Parathyroid adenoma (tissue), 2 donors: ENCODE results near the gene RFX2.

Experiments used
- H2AFZ ChIP-seq: fragments of 300-600 bp; sonication (generic); one replicate; pipeline ENCODE4 v1.7.0; 2017; ENCODE audit warnings: antibody characterized with exemption, mild to moderate bottlenecking
- H3K27ac ChIP-seq: fragments of 300-600 bp; sonication (generic); one replicate; pipeline ENCODE4 v1.7.0; 2017
- H3K27me3 ChIP-seq: fragments of 300-600 bp; sonication (generic); one replicate; pipeline ENCODE4 v1.7.0; 2017; ENCODE audit warnings: low read length; ENCODE audit not compliant: control insufficient read depth, insufficient read depth
- H3K36me3 ChIP-seq: fragments of 300-600 bp; sonication (generic); one replicate; pipeline ENCODE4 v1.7.0; 2017; ENCODE audit warnings: low read length; ENCODE audit not compliant: control insufficient read depth, insufficient read depth
- H3K4me1 ChIP-seq: fragments of 300-600 bp; sonication (generic); one replicate; pipeline ENCODE4 v1.7.0; 2017; ENCODE audit warnings: control low read depth
- H3K4me2 ChIP-seq: fragments of 300-600 bp; sonication (generic); one replicate; pipeline ENCODE4 v1.7.0; 2017; ENCODE audit warnings: low read length
- H3K4me3 ChIP-seq: fragments of 300-600 bp; sonication (generic); one replicate; pipeline ENCODE4 v1.7.0; 2017; ENCODE audit warnings: low read depth, low read length
- H3K79me2 ChIP-seq: fragments of 300-600 bp; sonication (generic); one replicate; pipeline ENCODE4 v1.7.0; 2017; ENCODE audit warnings: control low read depth
- H3K9ac ChIP-seq: fragments of 300-600 bp; sonication (generic); one replicate; pipeline ENCODE4 v1.7.0; 2017; ENCODE audit warnings: mild to moderate bottlenecking
- H3K9me3 ChIP-seq: fragments of 300-600 bp; sonication (generic); one replicate; pipeline ENCODE4 v1.7.0; 2017; ENCODE audit warnings: low read length; ENCODE audit not compliant: control insufficient read depth
- TF ChIP-seq, protein P1 (sequence below): fragments of 300-600 bp; sonication (generic); IDR thresholded peaks from one replicate; pipeline ENCODE4 v1.7.0; 2017; ENCODE audit warnings: antibody characterized with exemption, mild to moderate bottlenecking
- donor health status: primary hyperparathyroidism.

RFX2 gene

GRCh38 chr19:5943623-5944022 is 166.7 kb downstream of the RFX2 start:
- Histone ChIP-seq H3K27me3 (no peaks in the 10 kb centered on the region), H2AFZ (no peak overlapping the region), H3K9ac (no peak overlapping the region), H3K79me2 (peaks cover 73% of the 10 kb centered on the region), H3K27ac (no peak overlapping the region), H3K4me2 (no peak overlapping the region), H3K9me3 (no peaks in the 10 kb centered on the region), H3K4me3 (no peak overlapping the region), H3K4me1 (no peaks in the 10 kb centered on the region), H3K36me3 (no peaks in the 10 kb centered on the region)
- TF ChIP-seq, protein P1, sequence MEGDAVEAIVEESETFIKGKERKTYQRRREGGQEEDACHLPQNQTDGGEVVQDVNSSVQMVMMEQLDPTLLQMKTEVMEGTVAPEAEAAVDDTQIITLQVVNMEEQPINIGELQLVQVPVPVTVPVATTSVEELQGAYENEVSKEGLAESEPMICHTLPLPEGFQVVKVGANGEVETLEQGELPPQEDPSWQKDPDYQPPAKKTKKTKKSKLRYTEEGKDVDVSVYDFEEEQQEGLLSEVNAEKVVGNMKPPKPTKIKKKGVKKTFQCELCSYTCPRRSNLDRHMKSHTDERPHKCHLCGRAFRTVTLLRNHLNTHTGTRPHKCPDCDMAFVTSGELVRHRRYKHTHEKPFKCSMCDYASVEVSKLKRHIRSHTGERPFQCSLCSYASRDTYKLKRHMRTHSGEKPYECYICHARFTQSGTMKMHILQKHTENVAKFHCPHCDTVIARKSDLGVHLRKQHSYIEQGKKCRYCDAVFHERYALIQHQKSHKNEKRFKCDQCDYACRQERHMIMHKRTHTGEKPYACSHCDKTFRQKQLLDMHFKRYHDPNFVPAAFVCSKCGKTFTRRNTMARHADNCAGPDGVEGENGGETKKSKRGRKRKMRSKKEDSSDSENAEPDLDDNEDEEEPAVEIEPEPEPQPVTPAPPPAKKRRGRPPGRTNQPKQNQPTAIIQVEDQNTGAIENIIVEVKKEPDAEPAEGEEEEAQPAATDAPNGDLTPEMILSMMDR = no peak
